SK-MEL-5 (cell line): ENCODE measurements around the gene PLXNA4. TPM values are rescaled to one million over a fixed set of nuclear protein-coding genes. Genes with fewer than 3 reads are reported as not detected.
"Not testable (repeated sequence)": the region's sequence is repeated elsewhere in the genome, so short reads cannot be mapped to it uniquely, and the experiment has no call there.

ENCODE experiments used
- DNase-seq: peaks from one replicate; pipeline ENCODE4 v3.0.0-alpha.2; 2016; ENCODE audit warnings: low read depth, low spot score
- in situ Hi-C: cut with HindIII; loops from 2 replicates; pipeline ENCODE4 v1.10.0; 2016; ENCODE audit warnings: low sequenced_read_pairs, high pct_unique_total_duplicates, low pct_unique_long_range_greater_than_20kb
- total RNA-seq: library from RNA; depleted of rRNA; stranded (reverse); fragments of >200 nt; shearing (Covaris generic); gene quantifications from 2 replicates; pipeline ENCODE4 v1.2.3, GENCODE V29; 2014

PLXNA4 gene
- total RNA-seq, 1 experiment from 2014 or later, result 0.18 TPM

- no peak for DNase-seq
- in situ Hi-C loops, result no loop called here
Observed at GRCh38 chr7:132601783-132602182, 25.5 kb upstream of the PLXNA4 start.

GRCh38 chr7:132596588-132596987 lies 20.3 kb upstream of the PLXNA4 start:
- in situ Hi-C loops, result no loop called here
- DNase-seq, result no peak

GRCh38 chr7:132594741-132595140 lies 18.5 kb upstream of the PLXNA4 start:
- DNase-seq, in situ Hi-C loops: not testable (repeated sequence)

- no peak for DNase-seq
- in situ Hi-C loops, result no loop called here
Observed at GRCh38 chr7:132592936-132593335, 16.7 kb upstream of the PLXNA4 start.

GRCh38 chr7:132592231-132592920 lies 16.1 kb upstream of the PLXNA4 start:
- no peak for DNase-seq
- in situ Hi-C loops, result no loop called here

- in situ Hi-C loops, result no loop called here
- no peak for DNase-seq
Observed at GRCh38 chr7:132590162-132590561, 13.9 kb upstream of the PLXNA4 start.

- in situ Hi-C loops, result no loop called here
- DNase-seq, result no peak
Observed at GRCh38 chr7:132588596-132588995, 12.3 kb upstream of the PLXNA4 start.

GRCh38 chr7:132584796-132585494 lies 8.7 kb upstream of the PLXNA4 start:
- DNase-seq, result no peak
- in situ Hi-C loops, result no loop called here

GRCh38 chr7:132581431-132581830 lies 5.2 kb upstream of the PLXNA4 start:
- in situ Hi-C loops, result no loop called here

GRCh38 chr7:132580717-132581285 lies 4.5 kb upstream of the PLXNA4 start:
- in situ Hi-C loops, result no loop called here
- DNase-seq, result peak; percentile 87

More at GRCh38 chr7:132581431-132581830, 5.2 kb upstream of the PLXNA4 start:
- DNase-seq, result no peak

- in situ Hi-C loops, result no loop called here
Observed at GRCh38 chr7:132580277-132580676, 4.0 kb upstream of the PLXNA4 start.

GRCh38 chr7:132579260-132579899 lies 3.1 kb upstream of the PLXNA4 start:
- in situ Hi-C loops, result no loop called here
- DNase-seq, result no peak

More at GRCh38 chr7:132580277-132580676, 4.0 kb upstream of the PLXNA4 start:
- peak; percentile 38 for DNase-seq

- no peak for DNase-seq
- in situ Hi-C loops, result no loop called here
Observed at GRCh38 chr7:132578826-132579225, 2.6 kb upstream of the PLXNA4 start.

- no peak for DNase-seq
- in situ Hi-C loops, result no loop called here
Observed at GRCh38 chr7:132578050-132578370, 1.7 kb upstream of the PLXNA4 start.

GRCh38 chr7:132577206-132578049 lies 1.2 kb upstream of the PLXNA4 start:
- DNase-seq, result no peak
- in situ Hi-C loops, result no loop called here

- no peak for DNase-seq
- in situ Hi-C loops, result no loop called here
Observed at GRCh38 chr7:132576721-132577085, 433 bp upstream of the PLXNA4 start.

GRCh38 chr7:132575419-132575981 lies 770 bp downstream of the PLXNA4 start:
- in situ Hi-C loops, result no loop called here

More at GRCh38 chr7:132575419-132575981, 770 bp downstream of the PLXNA4 start:
- peak; percentile 38 for DNase-seq
